HG03520 (cell line): Measurements from ENCODE around the gene EGFLAM.

ENCODE experiments used
- ATAC-seq: cut with Tn5 transposase; IDR thresholded peaks from one replicate; pipeline ENCODE4 v1.9.1; 2021; ENCODE audit warnings: mild to moderate bottlenecking, moderate library complexity; ENCODE audit not compliant: unreplicated experiment

Gene EGFLAM

GRCh38 chr5:38467353-38468040, 209.1 kb downstream of the EGFLAM start:
- no peak for ATAC-seq

GRCh38 chr5:38468202-38468673, 209.9 kb downstream of the EGFLAM start:
- ATAC-seq: no peak

- no peak for ATAC-seq
Observed at GRCh38 chr5:38468978-38469706, 210.8 kb downstream of the EGFLAM start.

DNA sequence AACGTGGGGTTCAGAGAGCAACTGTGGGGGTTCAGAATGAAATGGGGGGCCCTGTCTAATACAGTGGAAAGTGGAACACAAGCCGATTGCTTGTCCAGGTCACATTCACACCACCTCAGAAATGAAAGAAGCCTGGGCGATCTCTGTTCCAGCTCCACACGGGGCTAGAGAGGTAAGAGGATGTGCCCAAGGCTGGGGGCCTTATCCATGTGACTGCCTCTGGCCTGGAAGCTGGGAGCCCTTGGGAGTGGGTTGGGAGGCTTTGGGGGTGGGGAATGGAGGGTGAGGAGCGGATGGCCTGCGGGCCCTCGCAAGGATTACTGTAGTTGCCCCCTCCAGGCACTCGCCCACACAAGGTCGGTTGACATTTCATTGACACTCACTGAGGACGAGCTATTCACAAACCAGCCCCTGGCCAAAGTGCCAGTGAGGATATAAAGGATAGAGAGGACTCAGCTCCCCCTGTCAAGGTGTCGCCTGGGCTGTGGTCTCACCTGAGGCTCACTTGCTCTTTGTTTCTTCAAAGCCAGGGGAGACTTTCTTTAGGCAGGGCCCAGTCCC, 211.4 kb downstream of the EGFLAM start:
- no peak for ATAC-seq

DNA sequence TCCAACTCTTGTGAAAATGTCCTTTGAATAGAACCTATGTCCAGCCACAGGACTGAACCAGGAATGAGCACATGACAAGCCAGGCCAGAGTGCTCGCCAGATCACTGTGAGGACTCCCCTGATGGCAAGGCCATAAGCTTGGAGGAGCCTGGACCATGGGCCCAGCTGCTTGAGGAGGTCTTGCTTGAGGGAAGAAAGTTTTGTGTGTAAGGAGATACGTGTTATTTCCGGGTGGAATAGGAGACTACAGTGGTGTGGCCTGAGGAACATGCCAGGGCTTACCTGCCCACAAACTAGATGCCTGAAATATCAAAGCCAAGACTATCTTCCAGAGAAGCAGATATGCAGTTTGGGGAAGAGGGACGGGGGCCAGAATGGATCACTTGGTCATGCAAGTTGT, 213.3 kb downstream of the EGFLAM start:
- no peak for ATAC-seq

DNA sequence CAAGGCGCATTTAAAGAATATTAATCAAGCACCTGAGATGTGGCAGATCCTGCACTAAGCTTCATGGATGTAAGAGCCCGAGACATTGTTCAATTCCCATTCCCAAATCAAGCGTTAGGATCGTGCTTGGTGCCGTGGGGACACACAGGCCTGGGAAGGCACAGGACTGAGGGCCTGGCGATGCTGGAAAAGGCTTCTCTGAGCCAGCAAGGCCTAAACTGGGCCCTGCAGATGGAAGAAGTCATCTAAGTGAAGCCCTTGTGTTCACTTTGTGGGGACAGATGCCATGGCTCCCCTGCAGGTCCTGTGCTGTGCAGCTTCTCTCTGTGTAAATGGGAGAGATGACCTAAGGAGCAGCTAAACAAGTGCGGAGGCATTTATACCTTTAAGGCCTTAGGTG, 214.2 kb downstream of the EGFLAM start:
- ATAC-seq: no peak

DNA sequence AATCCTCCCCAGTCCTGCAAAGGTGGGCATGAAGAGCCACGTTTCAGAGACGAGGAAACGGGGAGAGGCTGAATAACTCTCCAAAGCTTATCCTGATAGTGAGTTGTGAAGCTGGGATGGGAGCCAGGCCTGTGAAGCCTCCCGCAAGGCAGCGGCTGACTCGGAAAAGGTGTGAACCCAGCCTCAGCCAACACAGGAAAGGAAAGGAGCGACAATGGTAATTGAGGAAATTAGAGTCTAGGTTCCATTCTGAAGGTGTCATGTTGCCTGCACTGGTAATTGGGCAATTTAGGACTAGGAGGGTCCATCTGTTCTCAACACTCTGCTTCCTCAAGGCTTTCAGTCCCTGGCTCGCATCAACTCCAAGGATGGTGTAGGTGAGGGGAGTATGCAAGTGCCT, 214.6 kb downstream of the EGFLAM start:
- ATAC-seq: no peak

- ATAC-seq: no peak
Observed at GRCh38 chr5:38478166-38478565, 219.8 kb downstream of the EGFLAM start.

DNA sequence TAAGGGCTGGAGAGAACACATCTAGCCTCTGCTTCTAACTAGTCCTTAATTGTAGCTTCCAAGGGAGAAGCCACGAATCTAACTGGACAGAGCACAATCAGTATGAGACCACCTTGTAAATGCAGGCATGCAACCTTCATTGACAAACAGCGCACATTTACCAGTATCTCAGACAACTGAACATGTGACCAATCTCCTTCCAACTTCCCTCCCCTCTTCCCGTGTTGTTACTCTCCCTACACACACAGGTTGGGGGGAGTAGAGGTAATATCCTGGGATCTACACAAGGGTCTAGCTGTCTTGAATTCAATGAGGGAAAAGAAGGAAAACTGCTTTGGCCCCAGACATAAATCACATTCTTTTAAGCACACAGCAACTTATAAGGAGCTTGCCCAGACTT, 220.5 kb downstream of the EGFLAM start:
- ATAC-seq: no peak

GRCh38 chr5:38479315-38479904, 221.1 kb downstream of the EGFLAM start:
- no peak for ATAC-seq

GRCh38 chr5:38483805-38484398, 225.5 kb downstream of the EGFLAM start:
- ATAC-seq: no peak

GRCh38 chr5:38494175-38494574, 235.8 kb downstream of the EGFLAM start:
- no peak for ATAC-seq

DNA sequence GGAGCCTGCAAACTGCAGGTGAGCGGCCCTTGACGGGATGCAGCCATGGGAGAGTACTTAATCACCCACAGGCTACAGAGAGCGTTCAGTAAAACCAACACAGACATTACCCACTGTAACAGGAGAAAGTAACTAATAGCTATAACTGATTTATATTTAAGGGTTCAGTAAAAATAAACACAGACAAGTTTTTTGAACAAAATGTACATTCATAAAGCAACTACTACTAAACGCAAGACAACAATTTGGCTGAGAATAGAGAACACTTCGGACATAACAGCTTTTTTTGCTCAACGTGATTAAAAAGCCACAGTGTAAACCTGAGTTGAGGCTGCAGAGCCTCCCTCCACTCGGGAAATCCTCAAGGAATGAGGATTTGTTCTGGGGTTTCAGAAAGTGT, 236.4 kb downstream of the EGFLAM start:
- ATAC-seq: no peak

- no peak for ATAC-seq
Observed at GRCh38 chr5:38497946-38498345, 239.6 kb downstream of the EGFLAM start.

DNA sequence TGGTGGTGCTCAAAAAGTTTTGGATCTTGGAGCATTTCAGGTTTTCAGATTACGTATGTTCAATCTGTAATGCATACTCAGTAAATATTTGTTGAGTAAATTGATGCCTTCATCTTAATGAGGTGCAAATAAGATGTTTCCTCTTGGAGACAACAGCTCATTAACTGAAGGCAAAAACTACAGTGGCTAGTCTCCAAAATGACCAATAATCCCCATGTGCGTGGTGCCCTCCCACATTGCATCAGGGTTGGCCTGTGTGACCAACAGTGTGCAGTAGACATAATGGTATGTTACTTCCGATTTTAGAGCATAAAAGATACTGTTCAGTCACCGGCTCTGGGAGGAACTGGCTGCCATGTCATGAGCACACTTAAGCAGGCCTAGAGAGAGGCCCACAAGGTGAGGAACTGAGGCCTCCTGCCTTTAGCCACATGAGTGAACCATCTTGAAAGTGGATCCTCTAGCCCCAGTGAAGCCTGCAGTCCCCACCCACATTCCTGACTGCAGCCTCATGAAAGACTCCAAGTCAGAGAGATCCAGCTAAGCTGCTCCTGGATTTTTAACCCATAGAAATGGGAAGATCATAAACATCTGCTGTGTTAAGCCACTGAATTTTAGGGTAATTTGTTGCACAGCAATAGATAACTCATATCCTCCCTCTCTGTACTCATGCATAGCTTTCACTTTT, 242.4 kb downstream of the EGFLAM start:
- no peak for ATAC-seq

DNA sequence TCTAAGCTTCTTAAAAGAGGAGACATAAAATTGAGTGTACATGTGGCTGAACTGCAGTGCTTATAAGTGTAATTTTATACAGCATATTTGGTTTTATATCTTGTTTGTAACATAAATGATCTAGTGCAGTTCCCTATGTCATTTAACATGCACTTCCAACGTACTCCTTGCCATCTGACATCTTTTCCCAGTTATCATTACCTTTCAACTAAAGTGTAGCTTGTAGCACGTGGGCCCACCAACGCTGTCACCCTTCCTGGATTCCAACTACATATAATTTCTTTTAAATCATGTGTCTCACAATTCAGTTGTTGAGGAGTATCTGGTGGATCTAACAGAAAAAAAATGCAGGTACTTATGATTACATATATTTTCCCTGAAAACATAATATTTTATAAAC, 247.9 kb downstream of the EGFLAM start:
- ATAC-seq: no peak

DNA sequence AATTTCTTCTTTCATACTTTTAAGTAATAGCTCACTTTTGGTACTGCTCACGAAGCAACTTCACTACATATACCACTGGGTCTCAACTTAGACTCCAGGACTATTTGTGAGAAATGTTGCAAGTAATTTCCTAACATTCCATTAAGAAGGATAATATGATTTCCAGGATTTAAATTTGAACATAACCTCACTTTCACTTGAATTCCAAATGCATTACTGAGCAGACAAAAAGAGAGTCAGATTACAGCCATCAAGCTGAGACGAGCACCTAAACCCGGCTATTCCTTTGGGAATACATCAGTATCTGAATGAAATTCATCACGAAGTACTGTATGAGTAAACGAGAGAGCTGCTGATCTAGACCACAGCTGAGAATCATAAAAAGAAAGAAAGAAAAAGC, 250.8 kb downstream of the EGFLAM start:
- no peak for ATAC-seq
